HL-60 (cell line): ENCODE results near the gene SLC1A1.
"Not testable (repeated sequence)": the region's sequence is repeated elsewhere in the genome, so short reads cannot be mapped to it uniquely, and the experiment has no call there.

Experiments
- DNase-seq, 2 experiments: peaks; one replicate each; pipeline ENCODE4 v3.0.0-alpha.2; 2010 to 2020; ENCODE audit warnings: low read depth in 1 of 2, low spot score in 1 of 2
- H3K27ac ChIP-seq: fragments of 250-450 bp; sonication (Bioruptor Pico); replicated peaks from 2 replicates; pipeline ENCODE4 v1.5.1; 2020; ENCODE audit warnings: mild to moderate bottlenecking, moderate library complexity
- H3K27me3 ChIP-seq: fragments of 250-450 bp; sonication (Bioruptor Pico); 2 replicates; pipeline ENCODE4 v1.5.1; 2021; ENCODE audit warnings: mild to moderate bottlenecking, moderate library complexity; ENCODE audit not compliant: insufficient read depth, poor library complexity, severe bottlenecking
- H3K4me3 ChIP-seq: replicated peaks from 2 replicates; pipeline ENCODE4 v1.5.1; 2011; ENCODE audit warnings: mild to moderate bottlenecking, control low read depth, low read length; ENCODE audit not compliant: insufficient read depth
- CTCF ChIP-seq: IDR thresholded peaks from one replicate; pipeline ENCODE4 v1.5.1; 2011; ENCODE audit warnings: low read length, control low read depth, inconsistent platforms; ENCODE audit not compliant: insufficient read depth
- GABPA ChIP-seq: IDR thresholded peaks from 2 replicates; pipeline ENCODE4 v1.6.1; 2012; ENCODE audit warnings: low read depth
- POLR2AphosphoS5 ChIP-seq: IDR thresholded peaks from 2 replicates; pipeline ENCODE4 v1.6.1; 2012; ENCODE audit warnings: low read depth
- REST ChIP-seq: IDR thresholded peaks from 2 replicates; pipeline ENCODE4 v1.6.1; 2012; ENCODE audit warnings: low read depth; ENCODE audit not compliant: insufficient replicate concordance
- SPI1 ChIP-seq: IDR thresholded peaks from 2 replicates; pipeline ENCODE4 v1.6.1; 2012; ENCODE audit warnings: low read depth, mild to moderate bottlenecking, borderline replicate concordance

SLC1A1 gene

GRCh38 chr9:4520055-4520454, 29.8 kb downstream of the SLC1A1 start:
- H3K4me3 ChIP-seq, result no peak overlapping the region
- no peak overlapping the region for H3K27ac ChIP-seq
- TF ChIP-seq SPI1 (no peak), GABPA (no peak), POLR2AphosphoS5 (no peak), CTCF (no peak), REST (no peak)
- H3K27me3 ChIP-seq, result no peaks in the 10 kb centered on the region
- DNase-seq, result no peak

- no peak overlapping the region for H3K27ac ChIP-seq
- no peaks in the 10 kb centered on the region for H3K27me3 ChIP-seq
- H3K4me3 ChIP-seq, result no peak overlapping the region
- no peak for DNase-seq
- TF ChIP-seq SPI1 (no peak), CTCF (no peak), GABPA (no peak), POLR2AphosphoS5 (no peak), REST (no peak)
Observed at GRCh38 chr9:4530375-4530774, 40.1 kb downstream of the SLC1A1 start.

- H3K27me3 ChIP-seq, DNase-seq, H3K4me3 ChIP-seq, H3K27ac ChIP-seq: not testable (repeated sequence)
Observed at GRCh38 chr9:4530831-4531230, 40.6 kb downstream of the SLC1A1 start.

GRCh38 chr9:4531355-4531754, 41.1 kb downstream of the SLC1A1 start:
- H3K27me3 ChIP-seq, H3K27ac ChIP-seq, H3K4me3 ChIP-seq, DNase-seq: not testable (repeated sequence)

GRCh38 chr9:4533881-4534280, 43.6 kb downstream of the SLC1A1 start:
- not testable (repeated sequence) for DNase-seq, H3K27me3 ChIP-seq, H3K4me3 ChIP-seq, H3K27ac ChIP-seq

- DNase-seq, H3K27me3 ChIP-seq, H3K4me3 ChIP-seq, H3K27ac ChIP-seq: not testable (repeated sequence)
Observed at GRCh38 chr9:4536196-4536595, 45.9 kb downstream of the SLC1A1 start.
